ENCODE measurements around the gene CCDC69.

Gene CCDC69

DNA sequence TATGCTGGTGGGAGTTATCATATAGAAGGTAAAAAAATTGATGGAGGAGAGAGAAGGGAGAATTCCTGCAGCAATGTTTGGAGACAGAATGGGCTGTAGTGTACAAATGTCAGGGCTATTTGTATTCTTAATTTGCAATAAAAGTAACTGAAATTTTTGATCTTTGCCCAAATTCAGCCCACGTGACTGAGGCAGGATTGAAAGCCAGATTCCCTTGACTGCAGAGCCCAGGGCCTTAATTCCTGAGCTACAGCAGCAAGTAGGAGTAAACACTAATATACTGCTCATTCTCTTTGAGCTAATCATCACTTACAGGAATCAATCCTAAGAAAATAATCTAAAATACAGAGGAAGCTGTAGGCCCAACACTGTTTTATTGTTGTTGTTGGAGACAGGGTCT is 61.1 kb downstream of the CCDC69 start:
- H3K4me3 ChIP-seq (ENCODE audit: low read depth, low read length) = no peak overlapping the region
- TF ChIP-seq, protein P1, sequence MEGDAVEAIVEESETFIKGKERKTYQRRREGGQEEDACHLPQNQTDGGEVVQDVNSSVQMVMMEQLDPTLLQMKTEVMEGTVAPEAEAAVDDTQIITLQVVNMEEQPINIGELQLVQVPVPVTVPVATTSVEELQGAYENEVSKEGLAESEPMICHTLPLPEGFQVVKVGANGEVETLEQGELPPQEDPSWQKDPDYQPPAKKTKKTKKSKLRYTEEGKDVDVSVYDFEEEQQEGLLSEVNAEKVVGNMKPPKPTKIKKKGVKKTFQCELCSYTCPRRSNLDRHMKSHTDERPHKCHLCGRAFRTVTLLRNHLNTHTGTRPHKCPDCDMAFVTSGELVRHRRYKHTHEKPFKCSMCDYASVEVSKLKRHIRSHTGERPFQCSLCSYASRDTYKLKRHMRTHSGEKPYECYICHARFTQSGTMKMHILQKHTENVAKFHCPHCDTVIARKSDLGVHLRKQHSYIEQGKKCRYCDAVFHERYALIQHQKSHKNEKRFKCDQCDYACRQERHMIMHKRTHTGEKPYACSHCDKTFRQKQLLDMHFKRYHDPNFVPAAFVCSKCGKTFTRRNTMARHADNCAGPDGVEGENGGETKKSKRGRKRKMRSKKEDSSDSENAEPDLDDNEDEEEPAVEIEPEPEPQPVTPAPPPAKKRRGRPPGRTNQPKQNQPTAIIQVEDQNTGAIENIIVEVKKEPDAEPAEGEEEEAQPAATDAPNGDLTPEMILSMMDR (IDR thresholded peaks at IDR 0.05; ENCODE audit: low read depth, low read length) = no peak

DNA sequence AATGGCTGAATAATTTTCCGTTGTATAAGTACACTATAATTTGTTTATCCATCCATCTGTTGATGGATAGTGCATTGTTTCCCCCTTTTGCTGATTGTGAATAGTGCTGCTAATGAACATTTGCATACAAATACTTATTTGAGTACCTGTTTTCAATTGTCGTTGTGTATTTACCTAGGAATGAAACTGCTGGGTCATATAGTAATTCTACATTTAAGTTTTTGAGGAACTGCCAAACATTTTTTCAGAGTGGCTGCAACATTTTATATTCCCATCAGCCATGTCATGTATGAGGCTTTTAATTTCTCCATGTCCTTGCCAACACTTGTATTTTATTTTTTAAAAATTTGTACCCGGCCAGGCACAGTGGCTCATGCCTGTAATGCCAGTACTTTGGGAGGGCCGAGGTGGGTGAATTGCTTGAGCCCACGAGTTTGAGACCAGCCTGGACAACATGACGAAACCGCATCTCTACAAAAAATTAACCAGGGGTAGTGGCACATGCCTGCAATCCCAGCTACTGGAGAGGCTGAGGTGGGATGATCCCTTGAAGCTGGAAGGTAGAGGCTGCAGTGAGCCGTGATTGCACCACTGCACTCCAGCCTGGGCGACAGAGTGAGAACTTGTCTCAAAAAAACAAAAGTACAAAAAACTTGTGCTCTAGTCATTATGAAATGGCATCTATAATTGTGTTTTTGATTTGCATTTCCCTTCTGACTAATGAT is 64.1 kb downstream of the CCDC69 start:
- no peak overlapping the region for H3K4me3 ChIP-seq (ENCODE audit: low read depth, low read length)
- TF ChIP-seq, protein P1 (IDR thresholded peaks at IDR 0.05; ENCODE audit: low read depth, low read length) = no peak

DNA sequence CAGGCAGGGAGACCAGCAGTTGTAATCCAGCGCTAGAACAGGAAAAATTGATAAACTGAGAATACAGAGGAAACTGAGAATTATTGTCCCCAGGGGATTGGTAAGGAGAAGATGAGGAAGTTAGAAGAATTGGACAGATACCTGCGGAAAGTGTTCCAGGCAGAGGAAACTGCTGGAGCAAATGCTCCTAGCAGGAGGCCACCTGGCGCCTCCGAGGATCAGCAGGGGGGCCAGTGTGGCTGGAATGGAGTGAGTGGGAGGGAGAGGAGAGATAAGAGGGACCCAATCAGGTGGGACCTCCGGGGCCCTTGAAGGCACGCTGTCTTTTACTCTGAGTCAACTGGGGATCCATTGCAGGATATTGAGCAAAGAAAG is 65.6 kb downstream of the CCDC69 start:
- peak overlapping the region; percentile 79 for H3K4me3 ChIP-seq (ENCODE audit: low read depth, low read length)
- TF ChIP-seq, protein P1 (IDR thresholded peaks at IDR 0.05; ENCODE audit: low read depth, low read length) = no peak

DNA sequence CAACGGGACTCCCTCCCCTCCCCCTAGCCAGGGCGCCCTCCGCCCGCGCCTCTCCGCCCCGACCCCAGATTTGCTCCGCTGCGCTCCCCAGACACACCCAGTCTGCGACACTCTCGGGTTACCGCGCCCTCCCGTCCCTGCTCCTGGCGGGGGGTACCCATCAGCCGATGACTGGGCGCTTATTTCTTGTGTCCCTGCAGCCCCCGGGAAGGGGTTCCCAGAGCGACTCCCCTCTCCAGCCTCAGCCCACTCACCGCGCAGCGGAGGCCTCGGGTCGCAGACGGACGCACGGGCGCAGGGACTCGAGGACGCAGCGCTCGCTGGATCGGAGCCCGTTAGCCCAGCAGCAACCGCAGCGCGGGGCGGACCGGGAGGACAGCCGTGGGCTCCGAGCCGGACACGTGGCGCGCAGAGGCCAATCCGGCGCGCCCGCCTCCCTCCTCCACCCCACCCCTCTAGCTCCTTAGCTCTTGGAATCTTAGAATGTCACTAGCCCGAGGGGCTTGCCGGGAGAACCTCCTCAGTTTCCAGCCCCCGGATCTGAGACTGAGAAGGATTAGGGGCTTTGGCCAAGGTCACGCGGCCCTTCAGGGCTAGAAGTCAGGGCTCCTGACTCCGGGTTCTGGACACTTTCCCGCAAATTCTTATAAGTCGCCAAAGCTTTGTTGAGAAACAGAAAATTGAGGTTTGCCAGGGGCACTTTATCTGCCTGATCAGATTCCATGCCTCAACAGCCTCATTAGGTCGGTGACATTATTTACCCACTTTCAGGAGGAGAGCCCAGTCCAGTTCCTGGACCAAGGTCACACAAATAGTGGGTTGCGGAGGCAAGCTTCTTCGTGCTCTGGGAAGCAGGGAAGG is 66.2 kb downstream of the CCDC69 start, which contains the start of gene ANXA6:
ANXA6 (minus strand) TSS at position 354 of the 861 bp plus-strand sequence. CDS start 9,878 bp downstream, outside the sequence.
- TF ChIP-seq, protein P1 (IDR thresholded peaks at IDR 0.05; ENCODE audit: low read depth, low read length) = no peak
- peak within 1 kb of the TSS; percentile 79 for H3K4me3 ChIP-seq (ENCODE audit: low read depth, low read length)

DNA sequence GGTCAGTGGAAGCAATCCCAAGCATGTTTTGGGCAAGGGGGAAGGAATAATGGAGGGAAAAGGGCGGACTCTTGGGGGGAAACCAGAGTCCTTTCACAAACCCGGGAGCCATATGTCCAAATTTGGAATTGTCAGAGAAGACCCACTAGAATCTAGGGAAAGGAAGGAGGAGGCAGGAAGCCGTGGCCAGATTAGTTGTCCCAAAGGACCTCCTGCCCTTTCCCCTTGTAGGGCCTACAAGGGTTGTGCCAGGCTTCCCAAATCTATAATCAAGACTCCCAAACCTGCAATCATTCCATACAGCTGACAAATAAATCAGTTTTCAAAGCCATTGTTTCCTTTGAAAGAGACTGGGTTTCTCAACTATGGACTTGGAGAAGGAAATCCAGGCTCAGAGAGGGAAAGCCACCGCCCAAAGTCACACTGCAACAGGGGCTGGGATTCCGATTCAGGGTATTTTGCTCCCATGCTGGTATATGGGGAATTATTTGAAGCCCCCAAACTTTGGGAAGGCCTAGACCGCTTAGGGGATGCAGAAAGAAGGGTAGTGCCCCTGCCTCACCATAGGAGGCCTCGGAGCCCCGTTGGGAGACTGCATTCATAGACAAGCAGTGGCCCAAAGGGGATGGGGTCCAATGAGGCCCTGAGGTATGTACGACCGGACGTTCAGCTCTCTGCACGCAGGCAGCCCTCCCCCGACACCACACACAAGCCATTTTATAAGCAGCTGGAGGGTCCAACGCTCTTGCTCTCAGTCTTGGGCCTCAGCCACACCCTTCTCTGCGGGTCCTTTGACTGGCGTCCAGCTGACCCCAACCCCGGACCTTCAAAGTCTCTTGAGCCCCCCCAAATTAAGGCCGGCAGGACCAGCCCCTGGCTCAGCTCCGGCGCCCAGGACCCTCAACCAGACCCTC is 67.1 kb downstream of the CCDC69 start:
- H3K4me3 ChIP-seq (ENCODE audit: low read depth, low read length) = peak overlapping the region; percentile 79

DNA sequence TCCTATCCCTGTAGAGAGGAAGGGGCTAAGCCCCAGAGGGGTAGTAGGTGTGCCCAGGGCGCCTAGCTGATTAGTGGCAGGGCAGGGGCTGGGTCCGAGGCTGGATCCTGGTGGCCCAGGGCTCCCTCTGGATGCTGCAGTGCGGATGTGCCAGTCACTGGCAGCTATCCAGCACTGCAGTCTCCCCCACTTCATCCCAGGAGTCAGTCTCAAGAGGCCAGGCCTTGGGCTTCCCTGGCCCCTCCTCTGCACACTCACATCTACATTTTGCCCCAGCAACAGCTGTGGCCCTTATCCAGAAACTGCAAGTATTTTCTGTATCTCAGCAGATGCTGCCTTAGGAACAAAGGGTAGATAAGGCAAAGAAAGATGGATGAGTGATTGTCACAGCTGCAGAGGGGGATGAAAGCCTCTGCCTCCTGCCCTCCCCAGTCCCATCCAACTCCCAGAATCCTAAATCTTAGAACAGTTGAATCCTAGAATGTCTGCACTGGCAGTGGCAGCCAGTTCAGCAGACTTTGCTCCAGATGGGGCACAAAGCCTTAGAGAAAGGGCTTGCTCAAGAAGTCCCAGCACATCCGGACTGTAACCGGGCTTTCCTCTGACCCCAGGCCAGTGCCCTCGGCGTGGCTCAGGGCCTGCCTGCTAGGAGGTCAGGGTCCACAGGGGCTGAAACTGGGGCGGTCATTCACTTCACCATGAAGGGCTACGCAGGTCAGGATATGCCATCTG is 68.0 kb downstream of the CCDC69 start:
- H3K4me3 ChIP-seq (ENCODE audit: low read depth, low read length) = peak overlapping the region; percentile 79
- TF ChIP-seq, protein P1 (IDR thresholded peaks at IDR 0.05; ENCODE audit: low read depth, low read length) = no peak

More for the DNA sequence above, 67.1 kb downstream of the CCDC69 start:
- TF ChIP-seq, protein P1 (IDR thresholded peaks at IDR 0.05; ENCODE audit: low read depth, low read length) = 0 out of 2 replicates have a peak, but pooled peaks have one; percentile 10

All from WI38 (cell line).